Ovary (tissue), 9 donors: Measurements from ENCODE around the gene DRAM2. TPM values are rescaled to one million over a fixed set of nuclear protein-coding genes. Genes with fewer than 3 reads are reported as not detected.

Experiments
- DNase-seq, 5 donors: peaks; one replicate each; pipeline ENCODE4 v3.0.0-alpha.2; 2019 to 2020
- H3K27ac ChIP-seq, 2 donors: fragments of 200-600 bp; one replicate each; pipeline versions ENCODE4 v1.5.1 to v1.8.0; 2019 to 2022
- H3K27me3 ChIP-seq: fragments of 200-600 bp; one replicate; pipeline ENCODE4 v1.8.0; 2022
- H3K36me3 ChIP-seq: fragments of 200-600 bp; sonication (generic); one replicate; pipeline ENCODE4 v1.5.1; 2019
- H3K4me1 ChIP-seq: one replicate; pipeline ENCODE4 v1.8.1; 2013; ENCODE audit warnings: mild to moderate bottlenecking, moderate library complexity; ENCODE audit not compliant: insufficient read depth
- H3K4me3 ChIP-seq: fragments of 200-600 bp; sonication (generic); one replicate; pipeline ENCODE4 v1.5.1; 2017
- H3K9me3 ChIP-seq, 2 donors: fragments of 200-600 bp in 1 of 2; sonication (generic) in 1 of 2; one replicate each; pipeline versions ENCODE4 v1.5.1 to v1.8.1; 2013 to 2019; ENCODE audit warnings: mild to moderate bottlenecking in 1 of 2, moderate library complexity in 1 of 2
- CTCF ChIP-seq, 3 donors: fragments of 450-650 bp in 2 of 3; fragments of 200-600 bp in 1 of 3; IDR thresholded peaks; one replicate each; pipeline versions ENCODE4 v1.5.1 to v1.8.0; 2016 to 2022; ENCODE audit warnings: antibody characterized with exemption in 3 of 3, mild to moderate bottlenecking in 1 of 3
- EP300 ChIP-seq: sonication (generic); formaldehyde crosslinking; IDR thresholded peaks from one replicate; pipeline ENCODE4 v1.6.1; 2017; ENCODE audit warnings: antibody characterized with exemption
- POLR2A ChIP-seq: fragments of 450-650 bp; IDR thresholded peaks from one replicate; pipeline ENCODE4 v1.6.1; 2017; ENCODE audit warnings: antibody characterized with exemption, mild to moderate bottlenecking, moderate library complexity
- WGBS, 3 donors: extraction: QIAGEN DNeasy Blood & Tissue Kit in 1 of 3; methylation state at CpG; one replicate each; pipeline versions ENCODE4 v1.1.5 to v1.1.7; 2013 to 2017; 5-methylcytosine and 5-hydroxymethylcytosine counted together
- intact Hi-C, 4 donors: fragments of 100-400 bp; cut with DNase I; formaldehyde crosslinking; loops; one replicate each; pipeline versions ENCODE4 v1.11.0 to v1.15.1; 2022 to 2023
- polyA plus RNA-seq, 2 donors: library from polyadenylated mRNA; stranded (reverse); fragments of 200-250 nt in 1 of 2; fragments of 350-450 nt in 1 of 2; fragmentation: Illumina TruSeq in 1 of 2; extraction: RNeasy Lipid Tissue Mini Kit (QIAGEN cat#74804) in 1 of 2; gene quantifications; one replicate each; pipeline ENCODE4 v1.2.3, GENCODE V29; 2013 to 2014
- total RNA-seq, 7 donors: library from RNA; depleted of rRNA in 2 of 7; stranded (reverse); fragments of >200 nt in 2 of 7; fragmentation: NEBNext Ultra II Directional in 3 of 7; extraction: Animal tissue kit (Norgen Biotek cat#: 25700) in 3 of 7; gene quantifications; one replicate each; pipeline versions ENCODE4 v1.1.0 to v1.2.4, GENCODE V29; 2016 to 2023
- donor health status: DM: no; HTN: no; CAD: no; lungs with moderate emphysema.
- donor health status: DM: no; HTN: no; CAD: no.
- donor health status: Bipolar disorder and iron deficiency.
- donor health status: DM: yes; HTN: yes; CAD: no.
- donor health status: DM: no; HTN: no; CAD: no.
- donor health status: DM: yes; HTN: yes; CAD: no.

Gene DRAM2
- total and polyA plus RNA-seq, 9 donors, result 27.2 to 87.3 (median 34.7) TPM

GRCh38 chr1:111145963-111146768 lies 6.3 kb upstream of the DRAM2 start:
- H3K4me3 ChIP-seq, result no peak overlapping the region
- DNase-seq, result no peak
- H3K27ac ChIP-seq, result no peak overlapping the region
- H3K36me3 ChIP-seq, result no peaks in the 10 kb centered on the region
- intact Hi-C loops, result no loop called here
- TF ChIP-seq CTCF (IDR thresholded peaks at IDR 0.05) (no peak), POLR2A (no peak), EP300 (no peak)
- H3K27me3 ChIP-seq, result no peaks in the 10 kb centered on the region
- peaks cover 6% of the 10 kb centered on the region for H3K4me1 ChIP-seq
- H3K9me3 ChIP-seq, result no peaks in the 10 kb centered on the region

GRCh38 chr1:111145542-111145941 lies 5.6 kb upstream of the DRAM2 start:
- 95 to 97% (median 96%) methylated on average over 2 of the region's 2 CpGs for WGBS, 3 donors
- H3K36me3 ChIP-seq, result no peaks in the 10 kb centered on the region
- no peak overlapping the region for H3K27ac ChIP-seq
- no peak for DNase-seq
- TF ChIP-seq POLR2A (no peak), EP300 (no peak), CTCF (IDR thresholded peaks at IDR 0.05) (no peak)
- no peak overlapping the region for H3K4me3 ChIP-seq
- peaks cover 5% of the 10 kb centered on the region for H3K4me1 ChIP-seq
- H3K9me3 ChIP-seq, result no peaks in the 10 kb centered on the region
- intact Hi-C loops, result no loop called here
- H3K27me3 ChIP-seq, result no peaks in the 10 kb centered on the region

- Histone ChIP-seq H3K36me3 (no peaks in the 10 kb centered on the region), H3K4me3 (no peak overlapping the region), H3K9me3 (no peaks in the 10 kb centered on the region), H3K27ac (no peak overlapping the region), H3K27me3 (peaks cover 2% of the 10 kb centered on the region), H3K4me1 (peaks cover 5% of the 10 kb centered on the region)
- no peak for DNase-seq
- no peak for TF ChIP-seq POLR2A
- TF ChIP-seq CTCF (IDR thresholded peaks at IDR 0.05), result no peak
- no peak for TF ChIP-seq EP300
- intact Hi-C loops, result no loop called here
- 33 to 52% (median 37%) methylated on average over 5 of the region's 5 CpGs for WGBS, 3 donors
Measured at GRCh38 chr1:111142356-111142975, 2.6 kb upstream of the DRAM2 start.

- H3K36me3 ChIP-seq, result no peaks in the 10 kb centered on the region
- TF ChIP-seq EP300, result no peak
- no peak for TF ChIP-seq POLR2A
- TF ChIP-seq CTCF (IDR thresholded peaks at IDR 0.05), result no peak
- intact Hi-C loops, result no loop called here
- H3K9me3 ChIP-seq, result no peaks in the 10 kb centered on the region
- 22 to 31% (median 23%) methylated on average over 5 of the region's 5 CpGs for WGBS, 3 donors
- peaks cover 5% of the 10 kb centered on the region for H3K4me1 ChIP-seq
- H3K27me3 ChIP-seq, result peaks cover 2% of the 10 kb centered on the region
- peak overlapping the region; percentile 69 for H3K4me3 ChIP-seq
- no peak overlapping the region for H3K27ac ChIP-seq
- DNase-seq, result no peak
Measured at GRCh38 chr1:111141245-111142220, 1.6 kb upstream of the DRAM2 start.
